CD14-positive monocyte (primary cell): ENCODE data around the gene OS9. TPM values are rescaled to one million over a fixed set of nuclear protein-coding genes. Genes with fewer than 3 reads are reported as not detected.

Experiments used
- DNase-seq, 3 donors: peaks; one replicate each; pipeline ENCODE4 v3.0.0-alpha.2; 2011 to 2022
- H2AFZ ChIP-seq: 2 replicates; pipeline ENCODE4 v1.6.0; 2012; ENCODE audit warnings: mild to moderate bottlenecking, low read depth, low read length, inconsistent platforms; ENCODE audit not compliant: insufficient read depth, poor library complexity, severe bottlenecking
- H3K27ac ChIP-seq, 2 donors: 1 replicate in 1 of 2; 2 replicates in 1 of 2; pipeline ENCODE4 v1.5.1; 2012 to 2013; ENCODE audit warnings: low read length in 2 of 2, control low read depth in 1 of 2, inconsistent platforms in 1 of 2, low read depth in 1 of 2, mild to moderate bottlenecking in 1 of 2
- H3K27me3 ChIP-seq, 2 donors: one replicate each; pipeline versions ENCODE4 v1.6.0 to v1.6.1; 2011 to 2013; ENCODE audit warnings: low read length in 2 of 2; ENCODE audit not compliant: control insufficient read depth in 2 of 2, insufficient read depth in 2 of 2
- H3K36me3 ChIP-seq, 2 donors: replicated peaks in 1 of 2; 1 replicate in 1 of 2; 2 replicates in 1 of 2; pipeline versions ENCODE4 v1.5.1 to v1.6.1; 2012 to 2013; ENCODE audit warnings: low read length in 2 of 2, control low read depth in 1 of 2, inconsistent platforms in 1 of 2, mild to moderate bottlenecking in 1 of 2; ENCODE audit not compliant: insufficient read depth in 2 of 2, control insufficient read depth in 1 of 2
- H3K4me1 ChIP-seq, 2 donors: 1 replicate in 1 of 2; 2 replicates in 1 of 2; pipeline versions ENCODE4 v1.5.1 to v1.6.1; 2012 to 2013; ENCODE audit warnings: low read length in 2 of 2, control low read depth in 1 of 2, inconsistent platforms in 1 of 2, mild to moderate bottlenecking in 1 of 2, moderate library complexity in 1 of 2; ENCODE audit not compliant: insufficient read depth in 2 of 2, control insufficient read depth in 1 of 2
- H3K4me2 ChIP-seq: replicated peaks from 2 replicates; pipeline ENCODE3; 2012; ENCODE audit warnings: low read length, moderate library complexity, mild to moderate bottlenecking; ENCODE audit not compliant: poor library complexity, severe bottlenecking; ENCODE audit errors: extremely low read depth
- H3K4me3 ChIP-seq, 3 experiments: fragments of 200-600 bp in 1 of 3; sonication (generic) in 1 of 3; replicated peaks in 1 of 3; 1 replicate in 2 of 3; 2 replicates in 1 of 3; pipeline ENCODE4 v1.5.1; 2011 to 2013; ENCODE audit warnings: low read length in 3 of 3, mild to moderate bottlenecking in 3 of 3, control low read depth in 2 of 3, low read depth in 2 of 3, inconsistent platforms in 1 of 3, moderate library complexity in 1 of 3
- H3K79me2 ChIP-seq: 2 replicates; pipeline ENCODE4 v1.6.0; 2012; ENCODE audit warnings: mild to moderate bottlenecking, control low read depth, inconsistent platforms, low read length, moderate library complexity; ENCODE audit not compliant: insufficient read depth
- H3K9ac ChIP-seq: 2 replicates; pipeline ENCODE4 v1.6.0; 2017; ENCODE audit warnings: low read length, mild to moderate bottlenecking; ENCODE audit not compliant: insufficient read depth, poor library complexity, severe bottlenecking
- H3K9me3 ChIP-seq, 2 donors: replicated peaks in 1 of 2; 1 replicate in 1 of 2; 2 replicates in 1 of 2; pipeline versions ENCODE4 v1.5.1 to v1.6.1; 2012 to 2013; ENCODE audit warnings: low read length in 2 of 2, control low read depth in 1 of 2; ENCODE audit not compliant: control insufficient read depth in 1 of 2, insufficient read depth in 1 of 2
- H4K20me1 ChIP-seq: 2 replicates; pipeline ENCODE4 v1.6.0; 2012; ENCODE audit warnings: mild to moderate bottlenecking, low read length, control low read depth, moderate library complexity; ENCODE audit not compliant: insufficient read depth
- H3K27ac Mint-ChIP-seq, 7 donors: one replicate each; pipeline ENCODE4 v1.8.0; 2020; ENCODE audit warnings: mild to moderate bottlenecking in 7 of 7, mixed read lengths in 7 of 7, moderate library complexity in 6 of 7, inconsistent platforms in 2 of 7
- H3K27me3 Mint-ChIP-seq, 3 donors: one replicate each; pipeline ENCODE4 v1.8.0; 2021 to 2022; ENCODE audit warnings: low read depth in 3 of 3, mild to moderate bottlenecking in 3 of 3, mixed read lengths in 3 of 3, moderate library complexity in 3 of 3, inconsistent platforms in 1 of 3
- H3K36me3 Mint-ChIP-seq, 2 donors: one replicate each; pipeline ENCODE4 v1.8.0; 2020; ENCODE audit warnings: mixed read lengths in 2 of 2, inconsistent platforms in 1 of 2, mild to moderate bottlenecking in 1 of 2
- H3K4me1 Mint-ChIP-seq: one replicate; pipeline ENCODE4 v1.8.0; 2020; ENCODE audit warnings: mild to moderate bottlenecking, mixed read lengths
- H3K4me3 Mint-ChIP-seq, 2 donors: one replicate each; pipeline ENCODE4 v1.8.0; 2020; ENCODE audit warnings: mild to moderate bottlenecking in 2 of 2, mixed read lengths in 2 of 2, moderate library complexity in 1 of 2
- H3K9me3 Mint-ChIP-seq, 7 donors: one replicate each; pipeline ENCODE4 v1.8.0; 2020 to 2022; ENCODE audit warnings: mixed read lengths in 7 of 7, mild to moderate bottlenecking in 6 of 7, moderate library complexity in 6 of 7, inconsistent platforms in 2 of 7
- WGBS: methylation state at CpG from one replicate; pipeline ENCODE4 v1.1.5; 2013; ENCODE audit warnings: missing lambda C conversion rate; ENCODE audit not compliant: insufficient coverage; 5-methylcytosine and 5-hydroxymethylcytosine counted together
- intact Hi-C, 2 donors: fragments of 100-400 bp; cut with micrococcal nuclease; formaldehyde crosslinking; loops; one replicate each; pipeline versions ENCODE4 v1.15.0 to v1.15.1; 2023
- polyA plus RNA-seq, 3 donors: library from polyadenylated mRNA; depleted of rRNA in 1 of 3; unstranded in 2 of 3; stranded (reverse) in 1 of 3; fragments of 300-500 nt in 2 of 3; fragments of >200 nt in 1 of 3; fragmentation: Illumina TruSeq in 2 of 3; gene quantifications; 1 replicate in 2 of 3; 2 replicates in 1 of 3; pipeline ENCODE4 v1.2.3, GENCODE V29; 2012 to 2021
- TF ChIP-seq, protein P1 (sequence below): fragments of 200-600 bp; IDR thresholded peaks from one replicate; pipeline ENCODE4 v1.8.0; 2022; ENCODE audit warnings: antibody characterized with exemption, mild to moderate bottlenecking

The OS9 gene
- polyA plus RNA-seq, 3 donors: 90.9 to 484 (median 128) TPM

DNA sequence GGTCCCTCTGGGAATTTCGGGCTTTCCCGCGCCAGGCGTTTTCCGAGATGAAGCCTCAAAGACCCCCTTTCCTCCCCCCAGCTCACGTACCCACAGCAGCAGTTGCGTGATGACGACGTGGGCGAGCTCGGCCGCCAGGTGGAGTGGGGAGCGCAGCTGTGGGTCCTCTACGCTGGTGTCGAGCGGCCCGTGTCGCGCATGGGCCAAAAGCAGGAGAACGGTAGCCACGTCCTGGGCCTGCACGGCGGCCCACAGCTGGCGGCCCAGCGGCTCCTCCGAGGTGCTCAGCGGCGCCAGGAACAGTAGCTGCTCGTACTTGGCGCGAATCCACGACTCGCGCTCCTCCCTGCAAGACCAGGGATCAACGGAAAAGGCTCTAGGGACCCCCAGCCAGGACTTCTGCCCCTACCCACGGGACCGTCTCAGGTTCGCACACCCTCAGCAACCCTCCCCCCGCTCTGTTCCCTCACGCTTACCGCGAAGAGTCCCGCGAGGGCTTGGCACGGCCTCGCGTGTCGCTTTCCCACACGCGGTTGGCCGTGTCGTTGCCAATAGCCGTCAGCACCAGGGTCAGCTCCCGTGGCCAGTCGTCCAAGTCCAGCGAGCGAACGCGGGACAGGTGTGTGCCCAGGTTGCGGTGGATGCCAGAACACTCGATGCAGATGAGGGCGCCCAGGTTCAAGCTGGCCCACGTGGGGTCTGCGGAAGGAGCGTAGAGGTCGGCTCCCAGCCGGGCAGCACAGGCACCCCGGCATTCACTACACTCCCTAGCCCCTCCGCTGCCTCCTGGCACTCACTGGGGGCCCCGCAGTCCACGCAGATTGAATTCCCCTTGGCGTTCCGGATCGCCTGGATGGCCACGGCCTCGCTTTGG lies 33.2 kb downstream of the OS9 start:
- peaks cover 3% of the 10 kb centered on the region for H4K20me1 ChIP-seq
- H3K36me3 Mint-ChIP-seq: peaks cover 40 to 57% of the 10 kb centered on the region in 2 donors
- H3K9me3 Mint-ChIP-seq: peaks cover 0 to 15% (median 12%) of the 10 kb centered on the region in 7 donors
- intact Hi-C loops: no loop called here
- no peaks in the 10 kb centered on the region for H3K4me1 ChIP-seq
- H3K9me3 ChIP-seq: peaks cover 0 to 14% of the 10 kb centered on the region in 2 donors
- H3K27ac Mint-ChIP-seq: no peak overlapping the region
- TF ChIP-seq, protein P1, sequence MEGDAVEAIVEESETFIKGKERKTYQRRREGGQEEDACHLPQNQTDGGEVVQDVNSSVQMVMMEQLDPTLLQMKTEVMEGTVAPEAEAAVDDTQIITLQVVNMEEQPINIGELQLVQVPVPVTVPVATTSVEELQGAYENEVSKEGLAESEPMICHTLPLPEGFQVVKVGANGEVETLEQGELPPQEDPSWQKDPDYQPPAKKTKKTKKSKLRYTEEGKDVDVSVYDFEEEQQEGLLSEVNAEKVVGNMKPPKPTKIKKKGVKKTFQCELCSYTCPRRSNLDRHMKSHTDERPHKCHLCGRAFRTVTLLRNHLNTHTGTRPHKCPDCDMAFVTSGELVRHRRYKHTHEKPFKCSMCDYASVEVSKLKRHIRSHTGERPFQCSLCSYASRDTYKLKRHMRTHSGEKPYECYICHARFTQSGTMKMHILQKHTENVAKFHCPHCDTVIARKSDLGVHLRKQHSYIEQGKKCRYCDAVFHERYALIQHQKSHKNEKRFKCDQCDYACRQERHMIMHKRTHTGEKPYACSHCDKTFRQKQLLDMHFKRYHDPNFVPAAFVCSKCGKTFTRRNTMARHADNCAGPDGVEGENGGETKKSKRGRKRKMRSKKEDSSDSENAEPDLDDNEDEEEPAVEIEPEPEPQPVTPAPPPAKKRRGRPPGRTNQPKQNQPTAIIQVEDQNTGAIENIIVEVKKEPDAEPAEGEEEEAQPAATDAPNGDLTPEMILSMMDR: no peak
- WGBS: 97% methylated on average over 75 of the region's 76 CpGs
- no peak for DNase-seq
- no peak overlapping the region for H3K4me2 ChIP-seq
- H3K4me3 ChIP-seq: no peak overlapping the region
- no peak overlapping the region for H3K4me3 Mint-ChIP-seq
- H3K27me3 Mint-ChIP-seq: peaks cover 0 to 2% (median 1%) of the 10 kb centered on the region in 3 donors
- H3K27ac ChIP-seq: no peak overlapping the region
- H2AFZ ChIP-seq: no peak overlapping the region
- H3K36me3 ChIP-seq: peaks cover 47 to 55% of the 10 kb centered on the region in 2 donors
- no peaks in the 10 kb centered on the region for H3K27me3 ChIP-seq
- H3K4me1 Mint-ChIP-seq: peaks cover 3% of the 10 kb centered on the region
- no peaks in the 10 kb centered on the region for H3K79me2 ChIP-seq
- no peak overlapping the region for H3K9ac ChIP-seq

DNA sequence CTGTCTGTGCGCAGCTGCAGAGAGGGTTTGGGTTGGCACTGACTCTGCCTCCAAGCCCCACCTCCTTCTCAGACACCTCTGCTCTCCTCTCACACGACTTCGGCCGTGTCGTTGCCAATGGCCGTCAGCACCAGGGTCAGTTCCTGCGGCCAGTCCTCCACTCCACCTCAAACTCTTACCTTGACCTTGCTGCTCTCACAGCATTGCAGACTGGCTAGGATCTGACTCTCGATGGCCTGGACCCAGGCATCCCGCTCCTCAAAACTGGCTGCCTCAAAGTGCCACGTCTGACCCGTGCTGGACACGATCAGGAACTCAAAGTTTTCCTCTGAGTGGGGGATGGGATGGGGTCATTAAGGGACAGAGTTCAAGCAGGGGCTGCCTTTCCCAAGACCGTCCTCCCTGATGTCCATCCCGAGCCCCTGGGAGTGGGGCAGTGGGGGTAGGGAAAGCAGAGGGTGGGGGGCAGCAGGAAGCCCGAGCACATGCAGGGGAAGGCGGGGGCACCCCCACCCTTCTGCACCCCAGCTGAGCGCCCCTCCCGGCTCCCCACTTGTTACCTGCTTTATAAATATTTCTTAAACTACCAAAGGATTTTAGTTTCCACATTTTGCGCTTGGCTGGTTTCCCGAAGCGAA lies 33.9 kb downstream of the OS9 start:
- DNase-seq: no peak
- peak overlapping the region in 3 of 7 donors; percentile 2 to 73 (median 3) for H3K27ac Mint-ChIP-seq
- Histone ChIP-seq H3K27ac (no peak overlapping the region), H3K27me3 (no peaks in the 10 kb centered on the region), H3K9me3 (peaks cover 0 to 14% of the 10 kb centered on the region in 2 donors), H4K20me1 (no peaks in the 10 kb centered on the region), H3K79me2 (no peaks in the 10 kb centered on the region), H3K9ac (no peak overlapping the region), H3K4me2 (no peak overlapping the region), H3K36me3 (peaks cover 54 to 62% of the 10 kb centered on the region in 2 donors), H3K4me3 (no peak overlapping the region), H3K4me1 (no peaks in the 10 kb centered on the region), H2AFZ (no peak overlapping the region)
- no peak overlapping the region for H3K4me3 Mint-ChIP-seq
- H3K36me3 Mint-ChIP-seq: peaks cover 48 to 63% of the 10 kb centered on the region in 2 donors
- H3K27me3 Mint-ChIP-seq: peaks cover 0 to 2% (median 1%) of the 10 kb centered on the region in 3 donors
- peaks cover 0 to 15% (median 12%) of the 10 kb centered on the region in 7 donors for H3K9me3 Mint-ChIP-seq
- 97% methylated on average over 14 of the region's 21 CpGs for WGBS
- TF ChIP-seq, protein P1: no peak
- H3K4me1 Mint-ChIP-seq: peaks cover 3% of the 10 kb centered on the region
- intact Hi-C loops: no loop called here
